HCT116 (cell line): ENCODE measurements around the gene RP9. TPM values are rescaled to one million over a fixed set of nuclear protein-coding genes. Genes with fewer than 3 reads are reported as not detected.

Experiments
- ATAC-seq: fragments of 200-7000 bp; cut with Tn5 transposase; 2 replicates; pipeline ENCODE4 v1.9.1; 2020; ENCODE audit warnings: mild to moderate bottlenecking, moderate library complexity
- BruUV-seq: library from RNA; stranded (reverse); fragments of 400-500 nt; replicated peaks from 2 replicates; lab custom pipeline; 2021; lab: Mats Ljungman, UMichigan
- CTCF ChIA-PET: fragments of 300-600 bp; sonication (Branson Sonifier 250); formaldehyde crosslinking; loops from one replicate; lab custom pipeline; 2021; ENCODE audit warnings: antibody characterized with exemption; lab: Charles Lee
- POLR2A ChIA-PET: fragments of 300-600, 350-600 bp; sonication (Branson Sonifier 250); formaldehyde crosslinking; loops from one replicate; lab custom pipeline; 2021; ENCODE audit warnings: antibody characterized with exemption; lab: Charles Lee
- RAD21 ChIA-PET, 2 experiments: fragments of 300-600 bp; sonication (Branson Sonifier 250); formaldehyde crosslinking; loops; one replicate each; lab custom pipeline; 2023; ENCODE audit warnings: low total read pairs in 2 of 2; ENCODE audit not compliant: uncharacterized antibody in 2 of 2, unreplicated experiment in 2 of 2, low non-redundant PET in 1 of 2; lab: Charles Lee
- DNase-seq: peaks from one replicate; pipeline ENCODE4 v3.0.0-alpha.2; 2010; ENCODE audit warnings: low read depth, low spot score
- H2AFZ ChIP-seq: fragments of 200-600 bp; shearing (Covaris generic), sonication (generic); 2 replicates; pipeline ENCODE4 v1.6.1; 2017; ENCODE audit warnings: low read depth, mixed run types, mixed read lengths, antibody characterized with exemption, low read length; ENCODE audit not compliant: poor library complexity, severe bottlenecking
- H3K27ac ChIP-seq: 2 replicates; pipeline ENCODE4 v1.5.1; 2012; ENCODE audit warnings: low read depth, low read length
- H3K27me3 ChIP-seq: fragments of 200-600 bp; sonication (generic); 2 replicates; pipeline ENCODE4 v1.6.1; 2016; ENCODE audit warnings: mixed run types, low read length, mixed read lengths; ENCODE audit not compliant: insufficient read depth
- H3K36me3 ChIP-seq, 2 experiments: fragments of 200-500 bp in 1 of 2; fragments of 200-600 bp in 1 of 2; sonication (Bioruptor generic) in 1 of 2; sonication (generic) in 1 of 2; 2 replicates each; pipeline versions ENCODE4 v1.5.1 to v1.6.1; 2014 to 2016; ENCODE audit warnings: low read length in 2 of 2, inconsistent platforms in 1 of 2, mixed read lengths in 1 of 2, mixed run types in 1 of 2; ENCODE audit not compliant: insufficient read depth in 2 of 2, control insufficient read depth in 1 of 2
- H3K4me1 ChIP-seq, 2 experiments: fragments of 200-600 bp in 1 of 2; sonication (generic) in 1 of 2; 2 replicates each; pipeline versions ENCODE4 v1.5.1 to v1.6.1; 2012 to 2017; ENCODE audit warnings: low read length in 2 of 2, inconsistent platforms in 1 of 2, mild to moderate bottlenecking in 1 of 2, mixed read lengths in 1 of 2, mixed run types in 1 of 2, moderate library complexity in 1 of 2; ENCODE audit not compliant: insufficient read depth in 2 of 2, control insufficient read depth in 1 of 2
- H3K4me2 ChIP-seq: fragments of 200-600 bp; sonication (generic); 2 replicates; pipeline ENCODE4 v1.6.1; 2017; ENCODE audit warnings: mixed run types, low read length, mixed read lengths
- H3K4me3 ChIP-seq, 2 experiments: fragments of 200-600 bp in 1 of 2; sonication (generic) in 1 of 2; replicated peaks in 1 of 2; 2 replicates each; pipeline ENCODE4 v1.5.1; 2011 to 2016; ENCODE audit warnings: low read length in 2 of 2, control low read depth in 1 of 2, low read depth in 1 of 2, mild to moderate bottlenecking in 1 of 2, mixed read lengths in 1 of 2, mixed run types in 1 of 2
- H3K79me2 ChIP-seq: fragments of 200-600 bp; sonication (generic); 2 replicates; pipeline ENCODE4 v1.6.1; 2017; ENCODE audit warnings: mild to moderate bottlenecking, mixed run types, low read length, moderate library complexity, mixed read lengths; ENCODE audit not compliant: insufficient read depth
- H3K9ac ChIP-seq: fragments of 200-600 bp; sonication (generic); 2 replicates; pipeline ENCODE4 v1.6.1; 2016; ENCODE audit warnings: low read length, mixed read lengths
- H3K9me2 ChIP-seq: fragments of 200-600 bp; sonication (generic), shearing (Covaris generic); 2 replicates; pipeline ENCODE4 v1.6.1; 2017; ENCODE audit warnings: mixed run types, mild to moderate bottlenecking, moderate library complexity; ENCODE audit not compliant: insufficient read depth
- H3K9me3 ChIP-seq, 2 experiments: fragments of 200-500 bp in 1 of 2; fragments of 200-600 bp in 1 of 2; sonication (Bioruptor generic) in 1 of 2; sonication (generic) in 1 of 2; 2 replicates each; pipeline ENCODE4 v1.6.1; 2014 to 2017; ENCODE audit warnings: low read length in 2 of 2, mixed read lengths in 2 of 2, inconsistent platforms in 1 of 2, low read depth in 1 of 2, mild to moderate bottlenecking in 1 of 2, mixed run types in 1 of 2, moderate library complexity in 1 of 2; ENCODE audit not compliant: control insufficient read depth in 1 of 2, insufficient read depth in 1 of 2
- H4K20me1 ChIP-seq: fragments of 200-600 bp; sonication (generic), shearing (Covaris generic); 2 replicates; pipeline ENCODE4 v1.6.1; 2017; ENCODE audit warnings: mixed run types, mild to moderate bottlenecking, moderate library complexity; ENCODE audit not compliant: insufficient read depth
- CBX3 ChIP-seq: IDR thresholded peaks from 2 replicates; pipeline ENCODE4 v1.6.1; 2012; ENCODE audit warnings: low read depth
- ELF1 ChIP-seq: IDR thresholded peaks from 2 replicates; pipeline ENCODE4 v1.6.1; 2012; ENCODE audit warnings: low read depth, borderline replicate concordance
- EZH2 ChIP-seq: fragments of 200-600 bp; sonication (generic); IDR thresholded peaks from 2 replicates; pipeline ENCODE4 v1.6.1; 2017; ENCODE audit warnings: antibody characterized with exemption, mixed run types
- FOSL1 ChIP-seq: IDR thresholded peaks from 2 replicates; pipeline ENCODE4 v1.6.1; 2012; ENCODE audit warnings: low read depth
- POLR2A ChIP-seq: IDR thresholded peaks from 2 replicates; pipeline ENCODE4 v1.7.0; 2011; ENCODE audit warnings: borderline replicate concordance; ENCODE audit not compliant: insufficient read depth, insufficient read length; ENCODE audit errors: extremely low read depth
- POLR2AphosphoS5 ChIP-seq: IDR thresholded peaks from 2 replicates; pipeline ENCODE4 v1.6.1; 2011; ENCODE audit warnings: mild to moderate bottlenecking, low read depth, low read length, moderate library complexity
- RAD21 ChIP-seq: IDR thresholded peaks from 2 replicates; pipeline ENCODE4 v1.6.1; 2012; ENCODE audit warnings: low read depth, mild to moderate bottlenecking
- SIN3A ChIP-seq: IDR thresholded peaks from 2 replicates; pipeline ENCODE4 v1.6.1; 2012; ENCODE audit warnings: low read depth
- SP1 ChIP-seq: IDR thresholded peaks from 2 replicates; pipeline ENCODE4 v1.6.1; 2012; ENCODE audit warnings: low read depth
- SRF ChIP-seq: IDR thresholded peaks from 2 replicates; pipeline ENCODE4 v1.6.1; 2012; ENCODE audit warnings: low read depth
- TCF7L2 ChIP-seq: IDR thresholded peaks from 2 replicates; pipeline ENCODE4 v1.7.0; 2011; ENCODE audit warnings: borderline replicate concordance, inconsistent platforms; ENCODE audit not compliant: insufficient read depth, insufficient read length; ENCODE audit errors: extremely low read depth
- ZNF274 ChIP-seq: fragments of 200-500 bp; sonication (Bioruptor generic); IDR thresholded peaks from 2 replicates; pipeline ENCODE4 v1.6.1; 2014; ENCODE audit warnings: mild to moderate bottlenecking, low read depth, low read length, inconsistent platforms
- intact Hi-C: fragments of 100-400 bp; cut with micrococcal nuclease; formaldehyde crosslinking; loops from 2 replicates; pipeline ENCODE4 v1.10.0; 2022
- total RNA-seq: library from RNA; stranded (reverse); gene quantifications from one replicate; pipeline ENCODE4 v1.2.1, GENCODE V29; 2021; ENCODE audit not compliant: unreplicated experiment
- TF ChIP-seq, protein P1 (sequence below): IDR thresholded peaks from 2 replicates; pipeline ENCODE4 v1.6.1; 2012
- TF ChIP-seq, protein P2 (sequence below): IDR thresholded peaks from 2 replicates; pipeline ENCODE4 v1.6.1; 2012; ENCODE audit warnings: low read depth
- TF ChIP-seq, protein P3 (sequence below): IDR thresholded peaks from 2 replicates; pipeline ENCODE4 v1.6.1; 2012

Gene RP9
- total RNA-seq, 1 experiment from 2014 or later = 14.2 TPM

DNA sequence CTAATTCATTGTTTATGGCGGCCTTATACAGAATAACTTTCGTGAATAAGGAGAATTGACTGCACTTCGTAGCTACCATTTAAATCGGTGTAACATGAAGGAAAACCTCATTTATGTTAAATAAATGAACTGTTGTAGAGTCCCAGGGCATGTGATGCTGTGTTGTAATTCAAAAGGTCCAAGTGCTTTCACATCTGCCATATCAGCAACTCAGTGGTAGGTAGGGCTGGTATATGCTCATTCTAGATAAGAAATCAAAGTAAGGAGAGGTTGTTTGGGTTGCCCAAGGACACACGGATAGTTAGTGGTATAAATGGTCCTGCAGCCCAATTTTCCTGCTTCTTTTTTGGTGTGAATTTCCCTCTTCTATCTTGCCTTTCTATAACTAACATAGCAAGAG lies 36.0 kb upstream of the RP9 start:
- no peak for ATAC-seq

DNA sequence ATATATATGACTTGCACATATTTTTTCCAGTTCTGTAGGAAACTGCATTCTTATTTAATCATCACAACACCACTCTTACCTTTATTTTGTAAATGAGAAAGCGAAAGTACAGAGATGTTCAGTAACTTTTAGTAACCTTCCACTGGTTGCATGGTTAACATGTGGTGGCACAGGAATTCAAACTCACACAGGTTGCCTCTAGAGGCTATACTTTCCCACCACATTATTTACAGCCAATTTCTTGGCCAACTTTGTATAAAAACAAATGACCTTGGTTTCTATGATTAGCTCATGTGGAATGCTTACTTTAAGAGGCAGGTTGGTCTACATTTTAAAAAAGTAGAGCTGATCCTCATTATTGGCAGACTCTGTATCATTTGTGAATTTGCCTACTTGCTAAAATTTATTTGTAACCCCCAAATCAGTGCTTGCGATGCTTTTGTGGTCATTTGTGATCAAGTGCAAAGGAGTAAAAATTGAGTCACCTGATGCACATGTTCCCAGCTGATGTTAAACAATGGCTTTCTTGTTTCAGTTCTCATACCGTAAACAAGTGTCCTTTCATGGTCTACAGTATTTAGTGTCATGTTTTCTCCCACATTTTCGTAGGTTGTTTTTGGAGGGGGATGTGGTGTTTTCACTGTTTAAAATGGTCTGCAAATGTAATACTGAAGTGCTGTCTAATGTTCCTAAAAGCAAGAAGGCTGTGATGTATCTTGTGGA lies 35.0 kb upstream of the RP9 start:
- POLR2A ChIA-PET = no interaction called here
- no peaks in the 10 kb centered on the region for H4K20me1 ChIP-seq
- H3K4me1 ChIP-seq = no peaks in the 10 kb centered on the region
- H3K9ac ChIP-seq = no peak overlapping the region
- H3K4me3 ChIP-seq = no peak overlapping the region
- no peak overlapping the region for H3K4me2 ChIP-seq
- RAD21 ChIA-PET = no interaction called here
- ATAC-seq = no peak
- no peaks in the 10 kb centered on the region for H3K36me3 ChIP-seq
- H3K79me2 ChIP-seq = no peaks in the 10 kb centered on the region
- no peak overlapping the region for H2AFZ ChIP-seq
- H3K27ac ChIP-seq = no peak overlapping the region
- H3K9me2 ChIP-seq = no peaks in the 10 kb centered on the region
- BruUV-seq = no TSS peak
- CTCF ChIA-PET = no interaction called here
- DNase-seq = no peak
- intact Hi-C loops = no loop called here
- no peaks in the 10 kb centered on the region for H3K27me3 ChIP-seq
- H3K9me3 ChIP-seq = no peaks in the 10 kb centered on the region
- TF ChIP-seq POLR2A (no peak), TCF7L2 (no peak), RAD21 (no peak), ELF1 (no peak), FOSL1 (no peak), EZH2 (no peak), CBX3 (no peak)
- TF ChIP-seq, protein P1, sequence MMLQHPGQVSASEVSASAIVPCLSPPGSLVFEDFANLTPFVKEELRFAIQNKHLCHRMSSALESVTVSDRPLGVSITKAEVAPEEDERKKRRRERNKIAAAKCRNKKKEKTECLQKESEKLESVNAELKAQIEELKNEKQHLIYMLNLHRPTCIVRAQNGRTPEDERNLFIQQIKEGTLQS = no peak
- TF ChIP-seq, protein P2, sequence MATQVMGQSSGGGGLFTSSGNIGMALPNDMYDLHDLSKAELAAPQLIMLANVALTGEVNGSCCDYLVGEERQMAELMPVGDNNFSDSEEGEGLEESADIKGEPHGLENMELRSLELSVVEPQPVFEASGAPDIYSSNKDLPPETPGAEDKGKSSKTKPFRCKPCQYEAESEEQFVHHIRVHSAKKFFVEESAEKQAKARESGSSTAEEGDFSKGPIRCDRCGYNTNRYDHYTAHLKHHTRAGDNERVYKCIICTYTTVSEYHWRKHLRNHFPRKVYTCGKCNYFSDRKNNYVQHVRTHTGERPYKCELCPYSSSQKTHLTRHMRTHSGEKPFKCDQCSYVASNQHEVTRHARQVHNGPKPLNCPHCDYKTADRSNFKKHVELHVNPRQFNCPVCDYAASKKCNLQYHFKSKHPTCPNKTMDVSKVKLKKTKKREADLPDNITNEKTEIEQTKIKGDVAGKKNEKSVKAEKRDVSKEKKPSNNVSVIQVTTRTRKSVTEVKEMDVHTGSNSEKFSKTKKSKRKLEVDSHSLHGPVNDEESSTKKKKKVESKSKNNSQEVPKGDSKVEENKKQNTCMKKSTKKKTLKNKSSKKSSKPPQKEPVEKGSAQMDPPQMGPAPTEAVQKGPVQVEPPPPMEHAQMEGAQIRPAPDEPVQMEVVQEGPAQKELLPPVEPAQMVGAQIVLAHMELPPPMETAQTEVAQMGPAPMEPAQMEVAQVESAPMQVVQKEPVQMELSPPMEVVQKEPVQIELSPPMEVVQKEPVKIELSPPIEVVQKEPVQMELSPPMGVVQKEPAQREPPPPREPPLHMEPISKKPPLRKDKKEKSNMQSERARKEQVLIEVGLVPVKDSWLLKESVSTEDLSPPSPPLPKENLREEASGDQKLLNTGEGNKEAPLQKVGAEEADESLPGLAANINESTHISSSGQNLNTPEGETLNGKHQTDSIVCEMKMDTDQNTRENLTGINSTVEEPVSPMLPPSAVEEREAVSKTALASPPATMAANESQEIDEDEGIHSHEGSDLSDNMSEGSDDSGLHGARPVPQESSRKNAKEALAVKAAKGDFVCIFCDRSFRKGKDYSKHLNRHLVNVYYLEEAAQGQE = no peak
- TF ChIP-seq, protein P3, sequence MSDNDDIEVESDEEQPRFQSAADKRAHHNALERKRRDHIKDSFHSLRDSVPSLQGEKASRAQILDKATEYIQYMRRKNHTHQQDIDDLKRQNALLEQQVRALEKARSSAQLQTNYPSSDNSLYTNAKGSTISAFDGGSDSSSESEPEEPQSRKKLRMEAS = no peak

More for the DNA sequence above, 36.0 kb upstream of the RP9 start:
- no peak overlapping the region for H3K27ac ChIP-seq
- H3K4me2 ChIP-seq = no peak overlapping the region
- no peak overlapping the region for H3K4me3 ChIP-seq
- CTCF ChIA-PET = no interaction called here
- H4K20me1 ChIP-seq = no peaks in the 10 kb centered on the region
- DNase-seq = no peak
- H2AFZ ChIP-seq = no peak overlapping the region
- no peaks in the 10 kb centered on the region for H3K27me3 ChIP-seq
- no peaks in the 10 kb centered on the region for H3K9me3 ChIP-seq
- H3K4me1 ChIP-seq = no peaks in the 10 kb centered on the region
- no peak overlapping the region for H3K9ac ChIP-seq
- no peaks in the 10 kb centered on the region for H3K9me2 ChIP-seq
- RAD21 ChIA-PET = no interaction called here
- H3K36me3 ChIP-seq = no peaks in the 10 kb centered on the region
- no TSS peak for BruUV-seq
- TF ChIP-seq ZNF274 = no peak
- TF ChIP-seq ELF1 = no peak
- TF ChIP-seq FOSL1 = no peak
- TF ChIP-seq SIN3A = no peak
- no peak for TF ChIP-seq POLR2AphosphoS5
- TF ChIP-seq CBX3 = no peak
- TF ChIP-seq TCF7L2 = no peak
- TF ChIP-seq POLR2A = no peak
- TF ChIP-seq SP1 = no peak
- TF ChIP-seq SRF = no peak
- TF ChIP-seq EZH2 = no peak
- POLR2A ChIA-PET = no interaction called here
- intact Hi-C loops = no loop called here
- H3K79me2 ChIP-seq = no peaks in the 10 kb centered on the region
